DND-41 (cell line): Measurements from ENCODE around the gene THSD4.

Source experiments
- CTCF ChIP-seq: IDR thresholded peaks from 2 replicates; pipeline ENCODE4 v1.5.1; 2012; ENCODE audit warnings: borderline replicate concordance, low read length, moderate library complexity, mild to moderate bottlenecking; ENCODE audit not compliant: poor library complexity, severe bottlenecking; ENCODE audit errors: extremely low read depth
- EZH2 ChIP-seq: IDR thresholded peaks from 3 replicates; pipeline ENCODE4 v1.6.1; 2012; ENCODE audit warnings: borderline replicate concordance, low read depth, mild to moderate bottlenecking, moderate library complexity, low read length, inconsistent platforms; ENCODE audit not compliant: severe bottlenecking

GRCh38 chr15:71186267-71186666, 71.0 kb downstream of the THSD4 start:
- TF ChIP-seq CTCF = no peak
- no peak for TF ChIP-seq EZH2
